Smooth muscle cell (in vitro differentiated cells): ENCODE measurements around the gene CFAP53. TPM values are rescaled to one million over a fixed set of nuclear protein-coding genes. Genes with fewer than 3 reads are reported as not detected.

ENCODE experiments used
- DNase-seq: peaks from one replicate; lab custom pipeline; 2025; ENCODE audit not compliant: unreplicated experiment; lab: John Stamatoyannopoulos, UW
- H2AFZ ChIP-seq: fragments of 200-600 bp; sonication (generic); 2 replicates; pipeline ENCODE4 v1.6.0; 2016; ENCODE audit warnings: antibody characterized with exemption, low read depth, mild to moderate bottlenecking
- H3F3A ChIP-seq: fragments of 200-600 bp; sonication (generic); 2 replicates; pipeline ENCODE4 v1.6.0; 2017; ENCODE audit warnings: antibody characterized with exemption, low read depth
- H3K27ac ChIP-seq: fragments of 200-600 bp; sonication (generic); 2 replicates; pipeline ENCODE4 v1.5.1; 2016; ENCODE audit warnings: low read depth, mild to moderate bottlenecking
- H3K27me3 ChIP-seq: fragments of 200-600 bp; sonication (generic); 2 replicates; pipeline ENCODE4 v1.6.1; 2016; ENCODE audit warnings: low read depth, mild to moderate bottlenecking
- H3K36me3 ChIP-seq: fragments of 200-600 bp; sonication (generic); 2 replicates; pipeline ENCODE4 v1.5.1; 2016; ENCODE audit warnings: low read depth
- H3K4me1 ChIP-seq: fragments of 200-600 bp; sonication (generic); 2 replicates; pipeline ENCODE4 v1.5.1; 2016; ENCODE audit warnings: low read depth
- H3K4me2 ChIP-seq: fragments of 200-600 bp; sonication (generic); 2 replicates; pipeline ENCODE4 v1.6.0; 2016; ENCODE audit warnings: mild to moderate bottlenecking
- H3K4me3 ChIP-seq: fragments of 200-600 bp; sonication (generic); 2 replicates; pipeline ENCODE4 v1.5.1; 2016; ENCODE audit warnings: mild to moderate bottlenecking
- H3K79me2 ChIP-seq: fragments of 200-600 bp; sonication (generic); 2 replicates; pipeline ENCODE4 v1.6.0; 2016; ENCODE audit warnings: low read depth, mild to moderate bottlenecking
- H3K9ac ChIP-seq: fragments of 200-600 bp; sonication (generic); 2 replicates; pipeline ENCODE4 v1.6.0; 2016; ENCODE audit warnings: low read depth
- H3K9me3 ChIP-seq: fragments of 200-600 bp; sonication (generic); replicated peaks from 2 replicates; pipeline ENCODE4 v1.5.1; 2016; ENCODE audit warnings: low read depth
- H4K20me1 ChIP-seq: fragments of 200-600 bp; sonication (generic); 2 replicates; pipeline ENCODE4 v1.6.0; 2016; ENCODE audit warnings: low read depth
- WGBS: methylation state at CpG from one replicate; pipeline ENCODE4 v1.1.7; 2016; ENCODE audit warnings: low lambda C conversion rate; 5-methylcytosine and 5-hydroxymethylcytosine counted together
- polyA plus RNA-seq: library from polyadenylated mRNA; unstranded; fragments of >200 nt; fragmentation: Nextera tagmentation; extraction: Ambion mirVana; gene quantifications from 2 replicates; pipeline ENCODE4 v1.2.1, GENCODE V29; 2016
- total RNA-seq: library from RNA; depleted of rRNA; stranded (reverse); fragments of >200 nt; gene quantifications from 2 replicates; pipeline ENCODE4 v1.2.3, GENCODE V29; 2014
- TF ChIP-seq, protein P1 (sequence below): fragments of 200-600 bp; sonication (generic); IDR thresholded peaks from 2 replicates; pipeline ENCODE4 v1.5.1; 2017; ENCODE audit warnings: borderline replicate concordance, mild to moderate bottlenecking, antibody characterized with exemption; ENCODE audit not compliant: insufficient read depth, poor library complexity, severe bottlenecking

The CFAP53 gene
- total and polyA plus RNA-seq, 2 experiments from 2014 or later: 0.41 to 0.99 TPM

DNA sequence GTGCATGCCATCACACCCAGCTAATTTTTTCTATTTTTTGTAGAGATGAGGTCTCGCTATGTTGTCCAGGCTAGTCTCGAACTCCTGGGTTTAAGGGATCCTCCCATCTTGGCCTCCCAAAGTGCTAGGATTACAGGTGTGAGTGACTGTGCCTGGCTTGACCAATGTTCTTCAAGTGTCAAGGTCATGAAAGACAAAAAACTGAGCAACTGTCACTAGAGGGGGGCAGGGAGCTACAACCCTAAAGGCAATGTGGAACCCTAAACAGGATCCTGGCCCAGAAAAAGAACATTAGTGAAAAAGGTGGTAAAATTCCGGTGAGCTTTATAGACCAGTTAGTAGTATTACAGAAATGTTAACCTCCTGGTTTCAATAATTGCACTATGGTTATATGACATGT is 78.6 kb downstream of the CFAP53 start:
- TF ChIP-seq, protein P1, sequence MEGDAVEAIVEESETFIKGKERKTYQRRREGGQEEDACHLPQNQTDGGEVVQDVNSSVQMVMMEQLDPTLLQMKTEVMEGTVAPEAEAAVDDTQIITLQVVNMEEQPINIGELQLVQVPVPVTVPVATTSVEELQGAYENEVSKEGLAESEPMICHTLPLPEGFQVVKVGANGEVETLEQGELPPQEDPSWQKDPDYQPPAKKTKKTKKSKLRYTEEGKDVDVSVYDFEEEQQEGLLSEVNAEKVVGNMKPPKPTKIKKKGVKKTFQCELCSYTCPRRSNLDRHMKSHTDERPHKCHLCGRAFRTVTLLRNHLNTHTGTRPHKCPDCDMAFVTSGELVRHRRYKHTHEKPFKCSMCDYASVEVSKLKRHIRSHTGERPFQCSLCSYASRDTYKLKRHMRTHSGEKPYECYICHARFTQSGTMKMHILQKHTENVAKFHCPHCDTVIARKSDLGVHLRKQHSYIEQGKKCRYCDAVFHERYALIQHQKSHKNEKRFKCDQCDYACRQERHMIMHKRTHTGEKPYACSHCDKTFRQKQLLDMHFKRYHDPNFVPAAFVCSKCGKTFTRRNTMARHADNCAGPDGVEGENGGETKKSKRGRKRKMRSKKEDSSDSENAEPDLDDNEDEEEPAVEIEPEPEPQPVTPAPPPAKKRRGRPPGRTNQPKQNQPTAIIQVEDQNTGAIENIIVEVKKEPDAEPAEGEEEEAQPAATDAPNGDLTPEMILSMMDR: no peak
- Histone ChIP-seq H2AFZ (no peak overlapping the region), H3K27ac (no peak overlapping the region), H3K79me2 (no peaks in the 10 kb centered on the region), H3K4me3 (no peak overlapping the region), H3K4me1 (no peaks in the 10 kb centered on the region), H3K36me3 (no peaks in the 10 kb centered on the region), H3K9ac (no peak overlapping the region), H3F3A (no peaks in the 10 kb centered on the region), H4K20me1 (no peaks in the 10 kb centered on the region), H3K4me2 (no peak overlapping the region), H3K9me3 (no peaks in the 10 kb centered on the region), H3K27me3 (peaks cover 53% of the 10 kb centered on the region)
- DNase-seq: no peak
- 95% methylated on average over 3 of the region's 3 CpGs for WGBS

DNA sequence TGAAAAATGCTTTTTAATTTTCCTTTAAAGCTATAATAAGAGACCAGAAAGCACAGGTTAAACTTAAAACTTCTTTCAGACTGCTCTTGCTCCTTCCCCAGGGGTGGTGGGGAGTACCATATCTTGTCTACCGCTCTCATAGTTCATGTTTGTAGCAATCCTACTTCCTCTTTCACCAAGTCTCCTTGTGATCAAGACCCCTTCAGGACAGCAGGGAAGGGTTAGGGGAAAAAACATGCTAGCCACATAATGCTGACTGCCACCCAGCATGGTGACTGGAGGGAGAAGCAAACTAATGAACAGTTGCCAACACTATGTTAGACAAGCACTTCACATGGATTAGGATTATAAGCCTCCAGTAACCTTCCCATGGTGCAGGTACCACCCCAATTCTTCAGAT is 79.9 kb downstream of the CFAP53 start:
- DNase-seq: no peak
- Histone ChIP-seq H3F3A (no peaks in the 10 kb centered on the region), H3K79me2 (no peaks in the 10 kb centered on the region), H3K4me2 (no peak overlapping the region), H3K36me3 (no peaks in the 10 kb centered on the region), H3K9ac (no peak overlapping the region), H3K4me3 (no peak overlapping the region), H3K27ac (no peak overlapping the region), H3K9me3 (no peaks in the 10 kb centered on the region), H3K4me1 (no peaks in the 10 kb centered on the region), H3K27me3 (peaks cover 40% of the 10 kb centered on the region), H4K20me1 (no peaks in the 10 kb centered on the region), H2AFZ (no peak overlapping the region)
- WGBS: 100% methylated on average over 1 of the region's 1 CpG
- TF ChIP-seq, protein P1: no peak

DNA sequence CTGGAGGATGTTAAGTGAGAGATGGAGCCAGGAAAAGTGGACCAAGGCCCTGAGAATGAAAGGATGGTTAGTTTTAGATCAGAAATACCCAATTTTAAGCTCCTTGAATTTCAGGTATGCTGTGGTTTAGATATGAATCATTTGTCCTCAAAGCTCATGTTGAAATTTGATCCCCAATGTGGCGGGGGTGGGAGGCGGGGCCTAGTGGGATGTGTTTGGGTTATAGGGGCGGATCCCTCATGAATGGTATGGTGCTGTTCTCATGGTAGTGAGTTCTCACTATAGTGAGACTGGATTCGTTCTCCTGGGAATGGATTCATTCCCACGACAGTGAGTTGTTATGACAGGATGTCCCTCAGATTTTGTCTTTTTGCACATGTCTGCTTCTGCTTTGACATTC is 82.7 kb downstream of the CFAP53 start:
- Histone ChIP-seq H3K36me3 (no peaks in the 10 kb centered on the region), H3K27ac (no peak overlapping the region), H3K27me3 (peaks cover 13% of the 10 kb centered on the region), H3K4me3 (no peak overlapping the region), H3F3A (no peaks in the 10 kb centered on the region), H3K4me2 (no peak overlapping the region), H2AFZ (no peak overlapping the region), H3K4me1 (no peaks in the 10 kb centered on the region), H3K9ac (no peak overlapping the region), H3K79me2 (no peaks in the 10 kb centered on the region), H3K9me3 (no peaks in the 10 kb centered on the region), H4K20me1 (no peaks in the 10 kb centered on the region)
- no peak for DNase-seq
- TF ChIP-seq, protein P1: no peak
- WGBS: 54% methylated on average over 5 of the region's 5 CpGs

DNA sequence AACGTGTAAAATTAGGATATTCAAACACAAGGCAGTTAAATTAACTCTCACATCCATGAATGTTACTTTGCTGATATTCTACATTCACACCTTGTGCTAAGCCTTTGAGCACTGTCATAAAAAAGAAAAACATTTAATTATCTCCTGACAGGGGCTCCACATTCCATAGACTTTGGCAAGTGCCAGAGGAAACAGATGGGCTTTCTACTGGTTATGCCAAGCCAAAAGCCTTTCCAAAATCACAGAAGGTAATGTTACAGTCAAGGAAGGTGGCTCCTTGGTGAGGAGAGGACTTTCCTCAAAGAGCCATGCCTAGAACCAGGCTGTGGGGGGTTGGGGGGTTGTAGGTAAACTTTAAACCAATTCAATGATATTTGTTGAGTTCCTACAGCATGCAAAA is 83.8 kb downstream of the CFAP53 start:
- H3K4me3 ChIP-seq: no peak overlapping the region
- no peak overlapping the region for H2AFZ ChIP-seq
- H3K9me3 ChIP-seq: no peaks in the 10 kb centered on the region
- 90% methylated on average over 1 of the region's 1 CpG for WGBS
- TF ChIP-seq, protein P1: no peak
- H3K27ac ChIP-seq: no peak overlapping the region
- no peak overlapping the region for H3K9ac ChIP-seq
- H3K79me2 ChIP-seq: no peaks in the 10 kb centered on the region
- no peak overlapping the region for H3K4me2 ChIP-seq
- no peaks in the 10 kb centered on the region for H4K20me1 ChIP-seq
- DNase-seq: no peak
- H3K4me1 ChIP-seq: no peaks in the 10 kb centered on the region
- H3K27me3 ChIP-seq: peaks cover 16% of the 10 kb centered on the region
- H3K36me3 ChIP-seq: no peaks in the 10 kb centered on the region
- no peaks in the 10 kb centered on the region for H3F3A ChIP-seq
